Panc1 (cell line): ENCODE results near the gene KCNJ5.

Experiments
- POLR2AphosphoS5 ChIP-seq: IDR thresholded peaks from 2 replicates; pipeline ENCODE4 v1.6.1; 2012; ENCODE audit warnings: mild to moderate bottlenecking, low read depth, low read length, moderate library complexity
- REST ChIP-seq, 2 experiments: IDR thresholded peaks; 2 replicates each; pipeline ENCODE4 v1.6.1; 2011 to 2012; ENCODE audit warnings: low read depth in 2 of 2, control low read depth in 1 of 2, low read length in 1 of 2, mild to moderate bottlenecking in 1 of 2, moderate library complexity in 1 of 2; ENCODE audit not compliant: insufficient read depth in 1 of 2

- TF ChIP-seq POLR2AphosphoS5 (no peak), REST (IDR thresholded peaks at IDR 0.05; ENCODE audit: insufficient read depth in 1 of 2, low read depth in 2 of 2, low read length in 1 of 2) (no peak)
These were observed 46.3 kb downstream of the KCNJ5 start for GRCh38 chr11:128937480-128937879.
